A549 treated with AZD9567 at 1 μM for 4 hours (cell line): ENCODE measurements around the gene STX17. TPM values are rescaled to one million over a fixed set of nuclear protein-coding genes. Genes with fewer than 3 reads are reported as not detected.

Experiments
- total RNA-seq: library from RNA; stranded (reverse); fragments of 200-300 nt; extraction: Qiagen RNA extraction; gene quantifications from 5 replicates; pipeline ENCODE4 v1.2.3, GENCODE V29; 2022; ENCODE audit not compliant: insufficient read depth

Gene STX17
- 6.5 to 17.2 TPM (median 8.9 TPM) in 5 replicates for total RNA-seq

GRCh38 chr9:99906403-99907207 lies at the start of gene STX17:
Gene STX17 (plus strand): TSS chr9:99906654. CDS start chr9:99915240, 8,586 bp downstream.

Other genes with a start within 250 kb of the STX17 start
- gene NR4A3, start 84.8 kb upstream of the STX17 start, total RNA-seq, result 1.7 to 2.8 TPM (median 2.0 TPM) in 5 replicates
- 14.5 to 18.6 TPM (median 15.3 TPM) in 5 replicates for gene ERP44, start 192.3 kb downstream of the STX17 start, total RNA-seq
- gene INVS, start 192.6 kb downstream of the STX17 start, total RNA-seq, result 8.0 to 10.5 TPM (median 10.0 TPM) in 5 replicates